ENCODE data around the gene ADAMTS4. TPM values are rescaled to one million over a fixed set of nuclear protein-coding genes. Genes with fewer than 3 reads are reported as not detected.
"Not testable (repeated sequence)": the region's sequence is repeated elsewhere in the genome, so short reads cannot be mapped to it uniquely, and the experiment has no call there.

ADAMTS4 gene
- polyA plus RNA-seq (ENCODE audit: insufficient read length in 4 of 4) = 1 to 10 TPM in 2 of 4 donors, under 1 TPM in 2; 0.66 to 1.4 (median 1.0) TPM

DNA sequence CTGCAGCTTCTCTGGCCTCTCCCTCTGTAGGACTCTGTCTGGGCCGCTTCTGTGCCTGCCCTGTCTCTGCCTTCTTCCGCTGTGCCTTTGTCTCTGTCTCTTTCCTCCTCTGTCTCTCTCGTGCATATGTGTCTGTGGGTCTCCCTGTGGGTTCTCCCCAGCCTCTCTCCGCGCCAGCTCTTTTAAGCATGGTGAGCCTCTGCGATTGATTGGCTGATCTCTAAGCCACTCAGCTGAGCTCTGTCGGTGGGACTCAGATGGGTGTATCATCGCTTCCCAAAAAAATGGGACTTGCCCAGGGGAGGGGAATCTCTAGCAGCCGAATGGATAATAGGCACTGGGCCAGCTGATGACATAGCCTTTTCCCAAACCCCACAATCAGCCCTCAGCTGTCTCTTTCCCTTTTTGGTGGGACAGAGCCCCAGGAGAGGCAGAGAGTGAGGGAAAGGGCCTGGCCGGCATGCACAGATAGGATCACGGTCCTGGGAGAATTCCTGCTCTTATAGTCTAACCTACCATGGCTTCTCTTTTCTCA, at the start of gene ADAMTS4:
Gene ADAMTS4, minus strand, starts transcription at position 158 of the 535 bp plus-strand sequence. CDS start 427 bp downstream, outside the sequence.
- DNase-seq (ENCODE audit: low read depth in 4 of 4, low spot score in 3 of 4) = no peak

DNA sequence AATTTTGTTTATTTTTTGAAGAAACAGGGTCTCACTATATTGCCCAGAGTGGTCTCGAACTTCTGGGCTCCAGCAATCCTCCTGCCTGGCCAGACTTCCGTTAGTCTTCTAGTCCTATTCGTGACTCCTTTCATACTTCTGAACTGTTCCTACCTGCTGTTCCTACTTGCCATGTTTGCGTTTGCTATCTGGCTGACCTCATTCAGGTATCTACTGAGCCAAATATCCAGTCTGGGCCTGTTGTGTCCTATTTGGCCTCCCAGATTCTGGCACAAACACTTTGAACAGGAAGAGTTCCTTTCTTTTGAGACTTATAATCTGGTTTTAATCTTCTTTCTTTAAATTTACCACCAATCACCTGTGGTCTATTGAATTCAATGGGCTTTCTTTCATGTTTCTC, 46.0 kb upstream of the ADAMTS4 start:
- DNase-seq (ENCODE audit: low read depth in 4 of 4, low spot score in 3 of 4) = no peak

DNA sequence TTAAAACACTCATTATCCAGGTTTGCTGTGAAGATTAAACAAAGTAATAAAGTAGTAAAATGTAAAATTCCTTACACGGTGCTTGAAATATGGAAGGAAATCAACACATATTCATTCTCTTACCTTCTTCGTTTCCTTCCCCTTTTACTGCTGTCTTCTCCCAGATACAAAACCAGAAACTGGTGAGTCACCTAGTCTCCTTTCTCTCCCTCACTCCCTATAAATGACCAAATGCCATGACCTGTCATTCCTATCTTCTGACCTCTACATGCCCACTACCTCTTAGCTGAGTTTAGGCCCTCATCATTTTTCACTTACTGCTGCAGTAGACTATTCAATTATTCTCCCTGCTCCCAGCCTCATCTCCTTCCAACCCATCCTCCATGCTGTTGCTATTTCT, 43.5 kb upstream of the ADAMTS4 start:
- no peak for DNase-seq (ENCODE audit: low read depth in 4 of 4, low spot score in 3 of 4)

- DNase-seq (ENCODE audit: low read depth in 4 of 4, low spot score in 3 of 4) = no peak
These were observed 42.8 kb upstream of the ADAMTS4 start for GRCh38 chr1:161241682-161242081.

DNA sequence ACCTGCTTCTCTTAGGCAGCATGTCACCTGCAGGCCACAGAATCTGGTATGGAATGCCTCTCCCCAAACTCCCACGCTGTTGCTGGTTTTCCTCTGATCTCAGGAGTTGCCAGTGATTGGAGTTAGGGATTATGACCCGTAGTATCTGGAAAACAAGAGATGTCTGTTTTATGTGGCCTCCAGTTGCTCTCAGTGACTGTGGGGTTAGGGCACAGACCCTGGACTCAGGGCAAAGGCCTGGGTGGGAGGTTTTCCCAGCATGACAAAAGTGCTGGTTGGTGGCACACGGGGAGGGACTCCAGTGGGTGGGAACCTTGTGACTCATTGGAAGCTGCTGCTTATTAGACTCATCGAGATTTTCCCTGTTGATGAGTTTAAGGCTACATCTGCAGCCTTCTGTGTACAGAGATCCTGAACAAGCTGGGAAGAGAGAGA, 39.2 kb upstream of the ADAMTS4 start, which contains the start of gene NR1I3:
Gene NR1I3, minus strand, starts transcription at position 165 of the 435 bp plus-strand sequence. CDS start 1,638 bp downstream, outside the sequence.
- no peak for DNase-seq (ENCODE audit: low read depth in 4 of 4, low spot score in 3 of 4)

DNA sequence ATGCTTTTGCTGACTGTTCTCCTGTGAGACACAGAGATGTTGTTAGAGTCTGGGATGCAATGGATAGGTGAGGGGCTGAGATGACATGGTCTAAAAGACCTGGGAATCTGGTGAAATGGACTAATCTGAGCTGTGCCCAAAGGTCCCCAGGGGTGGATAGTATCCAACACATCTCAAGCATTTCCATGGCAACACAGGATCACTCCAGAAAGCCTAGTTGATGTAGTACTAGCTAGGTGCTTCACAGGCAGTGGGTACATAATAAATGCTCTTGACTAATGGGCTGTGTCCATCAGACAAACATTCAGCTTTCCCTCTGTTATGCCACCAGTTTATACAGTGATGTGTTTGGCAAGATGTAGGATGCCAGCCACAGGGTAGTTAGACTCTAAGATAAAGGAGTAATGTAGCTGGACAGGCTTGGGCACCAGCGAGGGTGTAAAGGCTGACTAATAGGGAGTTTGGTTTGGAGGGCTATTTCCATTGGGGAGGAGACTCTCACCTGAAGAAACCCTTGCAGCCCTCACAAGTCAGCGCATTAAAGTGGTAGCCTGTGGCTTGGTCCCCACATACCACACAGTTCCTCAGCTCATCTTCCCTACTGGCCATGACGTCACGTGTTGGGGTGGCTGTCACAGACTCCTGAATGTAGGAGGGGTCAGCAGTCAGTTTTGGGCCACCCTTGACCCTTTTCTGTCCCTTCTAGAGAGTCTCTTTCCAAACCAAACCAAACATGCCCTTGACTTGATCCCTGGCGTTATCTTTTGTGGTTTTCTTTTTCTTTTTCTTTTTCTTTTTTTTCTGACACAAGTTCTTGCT, 37.3 kb upstream of the ADAMTS4 start:
- no peak for DNase-seq (ENCODE audit: low read depth in 4 of 4, low spot score in 3 of 4)

DNA sequence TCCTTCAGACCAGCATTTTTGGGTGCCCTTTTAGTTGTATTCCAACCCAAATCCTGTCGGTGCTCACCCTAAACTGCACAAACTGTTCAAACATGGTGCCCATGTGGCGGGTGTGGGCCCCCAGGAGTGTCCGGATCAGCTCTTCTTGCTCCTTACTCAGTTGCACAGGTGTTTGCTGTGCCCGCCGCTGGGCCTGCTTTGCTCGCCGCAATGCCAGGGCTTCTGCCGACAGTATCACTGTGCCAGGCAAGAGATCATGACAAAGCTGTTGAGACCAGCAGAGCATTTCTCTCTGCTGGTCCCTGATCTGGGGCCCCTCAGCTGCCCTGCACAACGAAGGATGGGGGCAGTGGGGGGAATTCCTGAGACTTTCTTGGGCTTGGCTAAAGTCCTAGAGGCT, 34.2 kb upstream of the ADAMTS4 start:
- DNase-seq (ENCODE audit: low read depth in 4 of 4, low spot score in 3 of 4) = no peak

GRCh38 chr1:161230762-161231161, 31.9 kb upstream of the ADAMTS4 start:
- no peak for DNase-seq (ENCODE audit: low read depth in 4 of 4, low spot score in 3 of 4)

- no peak for DNase-seq (ENCODE audit: low read depth in 4 of 4, low spot score in 3 of 4)
These were observed 31.0 kb upstream of the ADAMTS4 start for GRCh38 chr1:161229896-161230295.

GRCh38 chr1:161228032-161228431, 29.2 kb upstream of the ADAMTS4 start:
- no peak for DNase-seq (ENCODE audit: low read depth in 4 of 4, low spot score in 3 of 4)

DNA sequence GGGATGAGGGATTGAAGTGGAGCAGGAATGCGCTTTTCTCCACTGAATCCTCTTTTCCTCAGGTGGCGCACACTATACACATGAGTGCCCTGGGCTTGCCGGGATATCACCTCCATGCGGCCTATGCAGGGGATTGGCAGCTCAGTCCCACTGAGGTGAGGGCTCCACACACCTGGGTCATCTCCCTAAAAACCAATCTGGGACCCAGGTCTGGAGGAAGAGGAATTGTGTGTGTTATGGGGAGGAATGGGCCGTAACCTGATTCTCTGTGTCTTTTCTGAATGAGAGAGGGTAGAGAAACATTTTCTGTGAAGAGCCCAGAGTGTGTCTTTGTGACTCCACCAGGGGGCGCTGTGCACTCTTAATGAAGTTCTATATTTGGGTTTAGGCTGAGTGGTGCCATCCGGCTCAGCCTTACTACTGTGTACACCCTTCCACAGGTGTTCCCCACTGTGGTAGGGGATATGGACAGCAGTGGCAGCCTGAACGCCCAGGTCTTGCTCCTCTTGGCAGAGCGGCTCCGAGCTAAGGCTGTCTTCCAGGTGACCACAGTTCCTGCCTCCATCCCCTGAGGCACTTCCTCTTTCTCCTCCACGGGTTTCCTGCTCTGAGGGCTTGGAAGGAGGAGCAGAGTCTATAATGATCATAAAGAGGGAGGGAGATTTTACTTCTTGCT, 28.5 kb upstream of the ADAMTS4 start:
- DNase-seq (ENCODE audit: low read depth in 4 of 4, low spot score in 3 of 4) = peak; percentile 52 to 65 (median 63)

DNA sequence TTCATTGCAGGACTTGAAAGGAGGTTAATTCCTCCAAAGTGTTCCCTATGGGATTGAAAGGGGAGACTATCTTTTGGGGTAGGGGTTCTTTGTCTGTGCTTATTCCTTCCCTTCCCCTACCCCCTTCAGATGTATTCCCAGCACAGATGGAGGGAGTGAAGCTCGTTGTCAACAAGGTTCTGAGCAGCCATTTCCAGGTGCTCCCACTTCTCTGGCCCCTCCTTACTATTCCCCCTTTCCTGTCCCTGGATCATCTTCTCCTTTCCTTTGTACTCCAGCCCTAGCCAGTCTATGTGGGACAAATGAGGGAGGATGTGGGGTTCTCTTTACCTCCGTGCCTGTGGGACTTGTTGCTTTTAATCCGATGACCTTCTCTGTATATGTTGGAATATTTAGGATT, 27.9 kb upstream of the ADAMTS4 start:
- DNase-seq (ENCODE audit: low read depth in 4 of 4, low spot score in 3 of 4) = no peak

- DNase-seq (ENCODE audit: low read depth in 4 of 4, low spot score in 3 of 4) = no peak
These were observed 27.5 kb upstream of the ADAMTS4 start for GRCh38 chr1:161226320-161226711.

DNA sequence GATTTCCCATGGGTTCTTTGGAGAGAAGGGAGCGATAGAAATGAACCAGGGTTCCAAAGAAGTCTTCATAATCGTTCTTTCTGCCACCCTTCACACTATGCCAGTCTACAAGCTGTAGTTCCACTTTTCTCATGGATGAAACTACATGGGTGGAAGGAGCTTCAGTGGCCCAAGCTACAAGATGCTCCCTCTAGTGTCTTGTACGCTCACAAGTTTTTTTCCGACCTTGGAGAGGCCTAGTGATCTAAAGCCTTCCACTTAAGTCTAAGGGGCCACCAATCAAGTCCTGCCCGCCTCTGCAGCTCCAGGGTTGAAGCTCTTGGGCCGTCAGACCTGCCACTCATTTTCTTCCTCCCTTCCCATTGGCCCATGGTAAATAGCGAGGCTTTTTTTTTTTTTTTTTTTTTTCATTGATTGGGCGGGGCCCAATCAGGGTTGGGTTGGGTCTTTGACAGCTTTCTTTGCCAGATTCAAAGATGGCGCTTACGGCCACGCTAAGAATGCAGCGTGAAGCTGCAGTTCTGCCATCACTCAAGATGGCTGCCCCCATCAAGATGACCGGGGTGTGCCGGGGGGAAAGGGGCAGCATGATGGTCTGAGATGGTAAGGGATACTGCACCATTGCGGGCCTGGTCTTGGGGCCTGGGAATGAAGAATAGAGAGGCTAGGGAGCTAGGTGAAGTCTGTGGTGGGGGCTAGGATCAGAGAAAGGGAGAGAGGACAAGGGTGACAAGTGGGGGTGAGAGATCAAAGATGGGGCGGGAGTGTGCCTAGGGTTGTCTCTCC, 26.9 kb upstream of the ADAMTS4 start, which contains the start of gene TOMM40L:
Gene TOMM40L, plus strand, starts transcription at position 527 of the 786 bp plus-strand sequence. CDS start 430 bp downstream, outside the sequence.
- peak; percentile 87 to 94 (median 94) for DNase-seq (ENCODE audit: low read depth in 4 of 4, low spot score in 3 of 4)

- no peak for DNase-seq (ENCODE audit: low read depth in 4 of 4, low spot score in 3 of 4)
These were observed 26.3 kb upstream of the ADAMTS4 start for GRCh38 chr1:161225178-161225533.

DNA sequence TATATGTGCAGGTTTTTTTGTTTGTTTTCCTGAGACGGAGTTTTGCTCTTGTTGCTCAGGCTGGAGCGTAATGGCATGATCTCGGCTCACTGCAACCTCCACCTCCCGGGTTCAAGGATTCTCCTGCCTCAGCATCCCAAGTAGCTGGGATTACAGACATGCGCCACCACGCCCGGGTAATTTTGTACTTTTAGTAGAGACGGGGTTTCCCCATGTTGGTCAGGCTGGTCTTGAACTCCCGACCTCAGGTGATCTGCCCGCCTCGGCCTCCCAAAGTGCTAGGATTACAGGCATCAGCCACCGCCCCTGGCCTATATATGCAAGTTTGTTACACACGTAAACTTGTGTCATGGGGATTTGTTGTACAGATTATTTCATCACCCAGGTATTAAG, 25.8 kb upstream of the ADAMTS4 start:
- not testable (repeated sequence) for DNase-seq (ENCODE audit: low read depth in 4 of 4, low spot score in 3 of 4)

GRCh38 chr1:161223805-161224694, 25.2 kb upstream of the ADAMTS4 start:
- DNase-seq (ENCODE audit: low read depth in 4 of 4, low spot score in 3 of 4) = no peak

GRCh38 chr1:161222175-161223019, 23.5 kb upstream of the ADAMTS4 start:
- DNase-seq (ENCODE audit: low read depth in 4 of 4, low spot score in 3 of 4) = no peak

GRCh38 chr1:161220002-161220401, 21.1 kb upstream of the ADAMTS4 start:
- DNase-seq (ENCODE audit: low read depth in 4 of 4, low spot score in 3 of 4) = no peak
